T-helper 1 cell (primary cell): Measurements from ENCODE around the gene CLK1.
A peak's percentile ranks its signal among the peaks of the same experiment; 100 is the strongest.
"Not testable (repeated sequence)": the region's sequence is repeated elsewhere in the genome, so short reads cannot be mapped to it uniquely, and the experiment has no call there.

Source experiments
- DNase-seq, 5 donors: peaks; one replicate each; pipeline ENCODE4 v3.0.0-alpha.2; 2012 to 2020

CLK1 gene

DNA sequence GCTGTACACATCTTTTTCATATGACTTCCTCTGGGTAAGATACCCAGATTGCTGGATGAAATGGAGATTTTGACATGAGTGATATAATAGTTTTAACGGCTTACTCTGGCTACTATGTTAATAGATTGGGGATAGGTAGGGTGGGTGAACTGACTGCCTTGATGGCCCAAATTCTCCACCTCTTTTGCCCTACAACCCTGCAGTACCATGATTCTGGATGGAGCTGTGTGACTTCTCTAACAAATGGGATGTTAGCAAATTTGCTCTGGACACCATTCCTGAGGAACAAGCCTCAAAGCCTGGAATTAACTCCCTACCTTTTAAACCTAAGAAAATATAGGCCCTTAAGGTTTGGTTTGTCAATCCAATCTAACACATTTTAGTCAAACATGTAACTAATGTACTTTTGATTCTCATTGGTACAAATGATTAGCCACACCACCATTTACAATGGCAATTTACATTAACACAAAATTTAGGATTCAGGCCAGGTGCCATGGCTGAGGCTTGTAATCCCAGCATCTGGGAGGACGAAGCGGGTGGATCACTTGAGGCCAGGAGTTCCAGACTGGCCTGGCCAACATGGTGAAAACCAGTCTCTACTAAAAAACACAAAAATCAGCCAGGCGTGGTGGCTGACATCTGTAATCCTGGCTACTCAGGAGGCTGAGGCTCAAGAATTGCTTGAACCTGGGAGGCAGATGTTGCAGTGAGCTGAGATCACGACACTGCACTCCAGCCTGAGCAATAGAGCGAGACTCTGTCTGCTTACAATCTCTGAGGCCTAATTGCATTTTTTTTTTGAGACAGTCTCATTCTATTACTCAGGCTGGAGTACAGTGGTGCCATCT, 12.8 kb downstream of the CLK1 start:
- DNase-seq = no peak

DNA sequence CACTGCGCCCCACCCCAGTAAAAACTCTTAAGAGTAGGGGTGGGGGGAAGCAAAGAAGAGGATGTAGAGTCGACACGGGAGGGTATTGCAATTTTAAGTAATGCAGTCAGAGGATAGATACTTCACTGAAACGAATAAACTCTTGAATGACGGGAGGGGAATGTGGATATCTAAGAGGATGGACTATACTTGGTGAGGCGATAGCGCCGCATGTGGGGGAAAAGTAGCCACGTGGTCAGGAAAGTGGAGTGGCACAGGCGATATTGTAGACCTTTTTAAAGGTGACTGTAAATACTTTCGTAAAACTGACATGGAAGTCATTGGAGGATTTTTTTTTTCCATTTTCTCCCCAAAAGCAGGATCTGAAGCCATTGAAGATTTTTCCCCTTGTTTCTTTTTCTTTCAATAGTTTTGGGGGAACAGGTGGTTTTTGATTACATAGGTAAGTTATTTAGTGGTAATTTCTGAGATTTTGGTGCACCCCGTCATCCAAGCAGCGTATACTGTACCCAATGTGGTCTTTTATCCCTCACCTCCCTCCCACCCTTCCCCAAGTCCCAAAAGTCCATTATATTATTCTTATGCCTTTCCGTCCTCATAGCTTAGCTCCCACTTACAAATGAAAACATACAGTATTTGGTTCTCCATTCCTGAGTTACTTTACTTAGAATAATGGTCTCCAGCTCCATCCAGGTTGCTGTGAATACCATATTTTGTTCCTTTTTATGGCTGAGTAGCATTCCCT, 13.8 kb downstream of the CLK1 start:
- DNase-seq = no peak

DNA sequence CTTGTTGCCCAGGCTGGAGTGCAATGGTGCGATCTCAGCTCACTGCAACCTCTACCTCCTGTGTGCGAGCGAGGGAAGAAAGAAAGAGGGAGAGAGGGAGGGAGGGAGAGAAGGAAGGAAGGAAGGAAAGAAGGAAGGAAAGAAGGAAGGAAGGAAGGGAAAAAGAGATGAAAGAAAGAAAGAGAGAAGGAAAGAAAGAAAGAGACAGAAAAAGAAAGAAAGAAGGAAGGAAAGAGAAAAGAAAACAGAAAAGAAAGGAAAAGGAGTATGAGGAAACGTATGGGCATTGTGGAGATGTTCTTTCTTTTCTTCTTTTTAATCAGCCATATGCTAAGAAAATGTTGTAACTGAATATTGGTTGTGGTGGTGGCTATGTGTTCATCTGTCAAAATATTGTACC, 16.5 kb downstream of the CLK1 start:
- DNase-seq = no peak

DNA sequence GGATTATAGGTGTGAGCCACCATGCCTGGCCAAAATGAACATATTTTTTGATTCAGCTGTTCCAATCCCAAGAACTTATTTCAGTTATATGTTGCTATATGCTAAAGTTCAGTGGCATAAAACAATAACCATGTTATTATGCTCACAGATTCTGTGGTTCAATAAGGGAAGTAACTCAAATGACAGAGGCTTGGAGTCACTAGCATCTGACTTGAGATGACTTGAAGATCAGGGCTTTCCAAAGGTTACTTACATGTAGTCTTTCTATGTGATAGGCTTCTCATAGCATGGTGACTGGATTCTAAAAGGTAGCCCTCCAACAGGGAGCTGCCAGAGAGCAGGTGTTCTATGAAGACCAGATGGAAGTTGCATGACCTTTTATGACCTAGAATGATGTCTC, 17.2 kb downstream of the CLK1 start:
- DNase-seq = no peak

DNA sequence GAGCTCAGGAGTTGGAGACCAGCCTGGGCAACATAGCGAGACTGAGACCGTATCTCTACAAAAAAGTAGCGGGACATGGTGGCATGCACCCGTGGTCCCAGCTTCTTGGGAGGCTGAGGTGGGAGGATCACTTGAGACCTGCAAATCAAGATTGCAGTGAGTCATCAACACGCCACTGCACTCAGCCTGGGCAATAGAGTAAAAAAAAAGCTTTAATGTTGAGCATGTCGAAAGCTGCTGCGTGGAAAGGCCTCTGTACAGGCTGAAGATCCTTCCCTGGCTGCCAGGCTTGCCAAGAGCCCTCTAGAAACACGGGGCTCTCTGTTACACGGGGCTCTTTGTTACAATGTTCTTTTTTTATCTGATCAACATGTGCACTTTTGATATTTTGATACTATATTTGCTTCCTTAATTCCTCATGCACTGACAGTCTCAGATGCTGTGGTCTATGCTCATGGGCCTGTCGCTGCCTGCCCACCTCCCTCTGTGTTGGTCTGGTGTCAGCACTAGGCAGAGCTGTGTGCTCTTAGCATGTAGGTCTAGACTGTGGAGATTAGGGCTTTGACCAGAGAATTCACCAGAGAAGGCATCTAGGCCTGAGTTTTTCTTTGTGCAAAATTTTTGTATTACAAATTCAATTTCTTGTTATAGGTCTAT, 18.7 kb downstream of the CLK1 start:
- no peak for DNase-seq

DNA sequence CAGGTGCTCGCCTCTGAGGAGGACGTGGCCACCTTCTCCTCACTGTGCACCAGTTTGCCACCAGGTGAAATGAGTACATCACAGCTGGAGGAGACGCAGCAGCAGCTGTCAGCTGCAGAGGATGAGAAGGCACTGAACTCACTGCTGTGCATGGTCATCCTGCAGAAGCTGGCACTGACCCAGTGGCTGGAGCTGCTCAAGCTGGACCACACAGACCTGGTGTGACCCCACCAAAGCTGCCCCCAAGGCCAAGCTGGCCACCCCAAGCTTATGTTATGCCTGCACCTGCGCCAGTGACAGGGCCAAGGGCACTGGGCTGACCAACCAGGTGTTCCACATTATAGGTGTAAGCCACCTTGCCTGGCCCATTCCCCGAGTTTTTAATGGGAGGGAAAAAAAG, 19.3 kb downstream of the CLK1 start:
- DNase-seq = no peak

DNA sequence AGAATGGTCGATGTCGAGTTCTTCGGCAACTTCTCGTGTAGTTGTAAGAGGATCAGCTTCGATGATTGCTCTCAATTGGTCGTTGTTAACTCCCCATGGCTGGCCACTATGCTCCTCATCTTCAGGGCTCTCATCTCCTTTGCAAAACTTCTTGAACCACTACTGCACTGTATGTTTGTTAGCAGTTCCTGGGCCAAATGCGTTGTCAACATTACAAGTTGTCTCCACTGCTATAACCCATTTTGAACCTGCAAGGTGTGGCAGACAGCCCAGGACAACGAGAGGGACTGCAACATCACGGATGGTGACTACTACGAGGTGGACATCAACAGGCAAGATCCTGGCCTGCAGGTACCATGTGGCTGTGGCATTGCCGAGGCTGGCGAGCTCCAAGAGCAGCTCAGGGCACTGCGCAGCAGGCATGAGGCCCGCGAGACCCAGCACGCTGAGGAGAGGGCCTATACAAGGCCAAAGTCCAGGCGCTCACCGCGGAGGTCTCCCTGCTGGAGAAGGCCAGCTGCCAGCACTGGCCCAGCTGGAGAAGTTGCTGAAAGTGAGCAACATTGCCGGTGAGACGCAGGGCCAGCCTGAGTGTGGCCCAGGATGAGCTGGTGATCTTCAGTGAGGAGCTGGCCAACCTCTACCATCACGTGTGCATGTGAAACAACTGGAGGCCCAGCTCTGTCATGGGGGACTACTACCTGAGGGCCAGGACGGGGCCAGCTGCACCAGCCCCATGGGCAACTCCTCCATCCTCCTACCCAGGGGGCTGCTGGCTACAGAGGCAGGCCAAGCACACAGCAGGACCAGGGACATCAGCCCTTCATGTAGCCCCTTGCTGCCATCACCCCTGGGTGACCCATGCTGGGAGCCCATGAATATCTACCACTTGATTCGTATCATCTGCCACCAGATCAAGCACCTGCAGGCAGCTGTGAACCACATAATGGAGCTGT, 20.2 kb downstream of the CLK1 start:
- no peak for DNase-seq

DNA sequence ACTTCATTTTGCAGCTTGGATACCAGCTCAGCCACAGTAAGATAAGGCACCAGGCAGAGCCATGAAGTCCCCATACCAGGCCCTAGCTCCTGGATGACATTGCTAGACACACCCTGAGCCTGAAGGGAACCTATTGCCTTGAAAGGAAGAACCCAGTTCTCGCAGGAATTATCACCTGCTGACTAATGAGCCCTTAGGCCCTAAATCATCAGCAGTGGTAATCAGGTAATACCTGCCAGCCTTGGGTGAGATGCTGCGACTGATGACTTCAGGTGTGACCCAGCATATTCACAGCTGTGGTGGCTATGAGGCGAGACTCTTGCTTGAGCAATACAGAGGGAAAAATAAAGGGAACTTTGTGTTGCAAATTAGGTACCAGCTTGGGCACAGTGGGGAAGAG, 24.9 kb downstream of the CLK1 start:
- no peak for DNase-seq

DNA sequence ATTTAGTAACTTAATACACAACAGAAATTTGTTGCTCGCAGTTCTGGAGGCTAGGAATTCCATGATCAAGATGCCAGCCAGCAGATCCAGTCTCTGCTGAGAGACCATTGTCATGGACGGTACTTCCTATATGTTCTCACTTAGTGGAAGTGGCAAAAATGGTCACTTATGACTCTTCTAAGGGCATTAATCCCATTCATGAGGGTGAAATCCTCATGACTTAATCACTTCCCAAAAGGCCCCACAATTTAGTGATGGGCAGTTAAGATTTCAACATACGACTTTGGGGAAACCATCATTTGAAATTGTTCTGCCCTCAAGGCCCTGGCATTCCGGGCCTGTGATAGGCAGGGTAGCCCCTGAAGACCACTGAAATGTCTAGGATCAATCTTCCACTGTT, 29.8 kb downstream of the CLK1 start:
- DNase-seq = no peak

DNA sequence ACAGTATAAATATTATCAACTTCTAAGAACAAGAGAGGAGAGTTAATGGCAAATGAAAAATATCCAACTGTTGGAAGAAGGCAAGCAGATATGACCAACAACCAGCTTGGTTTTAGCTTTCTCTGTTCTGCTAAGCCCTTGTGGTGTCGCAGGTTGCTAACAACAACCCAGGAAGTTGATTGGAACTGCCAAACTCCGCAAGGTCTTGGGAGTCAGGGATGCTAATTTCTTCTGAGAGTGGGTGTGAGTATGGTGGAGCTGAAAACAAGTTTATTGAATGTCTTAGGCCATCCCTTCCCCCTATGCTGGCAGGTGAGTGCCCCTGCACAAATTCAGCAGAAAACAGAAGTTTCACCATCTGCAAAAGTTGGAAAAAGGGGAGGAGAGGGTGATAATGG, 35.2 kb downstream of the CLK1 start:
- no peak for DNase-seq

DNA sequence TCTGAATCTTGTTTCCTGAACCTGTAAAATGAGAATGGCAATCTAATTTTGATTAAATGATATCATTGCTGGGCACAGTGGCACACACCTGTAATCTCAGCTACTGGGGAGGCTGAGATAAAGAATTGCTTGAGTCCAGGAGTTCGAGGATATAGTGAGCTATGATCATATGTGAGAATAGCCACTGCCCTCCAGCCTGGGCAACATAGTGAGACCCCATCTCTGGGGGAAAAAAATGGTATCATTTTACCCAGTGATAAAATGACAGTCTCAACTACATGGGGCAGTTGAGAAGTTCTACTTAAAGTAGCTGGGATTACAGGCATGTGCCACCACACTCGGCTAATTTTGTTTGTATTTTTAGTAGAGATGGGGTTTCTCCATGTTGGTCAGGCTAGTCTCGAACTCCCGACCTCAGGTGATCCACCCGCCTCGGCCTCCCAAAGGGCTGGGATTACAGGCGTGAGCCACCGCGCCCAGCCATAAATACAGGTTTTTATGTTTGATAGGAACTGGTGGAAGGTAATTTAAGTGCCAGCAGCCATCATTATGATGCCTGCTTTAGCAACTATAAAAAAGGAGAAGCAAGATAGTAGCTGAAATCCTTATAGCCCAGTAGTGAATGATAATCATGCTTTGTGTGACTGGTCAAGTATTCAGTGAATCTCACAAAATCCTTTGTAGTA, 35.7 kb downstream of the CLK1 start:
- no peak for DNase-seq

DNA sequence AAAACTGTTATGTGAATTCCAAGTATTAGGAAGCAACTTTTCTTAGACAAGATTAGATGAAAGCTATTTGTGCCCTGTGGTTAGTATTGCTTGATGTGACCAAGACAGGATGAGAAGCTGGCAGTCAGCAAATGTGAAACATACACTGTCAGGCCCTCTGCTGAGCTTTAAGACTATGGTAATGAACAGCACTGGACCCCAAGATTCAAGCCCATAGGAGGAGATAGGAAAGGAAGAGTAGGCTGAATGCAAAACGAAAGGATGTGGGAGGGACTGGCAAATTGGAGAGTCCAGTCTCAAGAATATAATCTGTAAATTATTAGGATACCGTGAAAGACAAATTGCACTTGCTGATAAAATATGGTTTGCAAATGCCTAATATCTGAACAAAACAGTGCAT, 36.4 kb downstream of the CLK1 start:
- no peak for DNase-seq

DNA sequence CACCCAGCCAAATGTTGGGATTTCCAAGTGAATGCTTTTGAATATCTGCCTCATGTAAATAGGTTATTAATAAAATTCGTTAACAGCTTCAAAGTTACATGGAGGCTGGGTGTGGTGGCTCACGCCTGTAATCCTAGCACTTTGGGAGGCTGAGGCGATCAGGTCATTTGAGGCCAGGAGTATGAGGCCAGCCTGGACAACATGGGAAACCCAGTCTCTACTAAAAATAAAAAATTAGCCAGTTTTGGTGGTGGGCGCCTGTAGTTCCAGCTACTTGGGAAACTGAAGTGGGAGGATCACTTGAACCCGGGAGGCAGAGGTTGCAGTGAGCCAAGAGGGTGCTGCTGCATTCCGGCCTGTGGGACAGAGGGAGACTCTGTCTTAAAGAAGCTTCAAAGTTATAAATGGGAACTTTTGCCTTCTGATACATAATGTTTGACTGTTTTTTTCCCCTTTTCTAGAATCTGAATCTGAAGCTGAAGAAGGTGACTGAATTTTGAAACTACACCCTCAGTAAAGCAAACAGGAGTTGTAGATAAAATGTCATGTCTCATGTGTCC, 42.7 kb downstream of the CLK1 start:
- no peak for DNase-seq

DNA sequence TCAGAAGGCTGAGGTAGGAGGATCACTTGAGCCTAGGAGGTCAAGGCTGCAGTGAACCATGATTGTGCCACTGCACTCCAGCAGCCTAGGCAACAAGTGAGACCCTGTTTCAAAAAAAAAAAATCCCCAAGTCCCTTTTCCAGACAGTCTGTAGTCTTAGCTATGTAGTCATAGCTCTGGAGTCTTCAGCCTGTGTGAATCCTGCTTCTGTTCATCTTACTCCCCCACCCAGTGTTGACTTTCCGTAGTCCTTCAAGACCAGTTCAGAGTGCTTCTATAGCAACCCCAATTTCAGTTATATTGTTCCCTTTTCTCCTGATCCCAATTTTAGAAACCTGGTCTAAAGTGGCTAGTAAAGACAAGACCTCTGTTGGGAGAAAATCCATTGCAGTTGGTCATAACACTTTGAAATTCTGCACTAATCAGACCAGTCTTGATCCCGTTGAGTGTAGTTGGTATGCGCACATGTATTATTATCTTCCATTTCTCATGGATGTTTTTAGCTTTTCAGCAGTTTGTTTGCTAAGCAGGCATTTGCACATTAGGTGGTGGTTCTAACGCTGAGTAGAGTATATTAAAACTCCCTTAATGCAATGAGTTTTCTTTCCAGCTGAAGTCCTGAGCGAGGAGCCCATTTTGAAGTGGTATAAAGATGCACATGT, 43.8 kb downstream of the CLK1 start:
- DNase-seq = no peak

DNA sequence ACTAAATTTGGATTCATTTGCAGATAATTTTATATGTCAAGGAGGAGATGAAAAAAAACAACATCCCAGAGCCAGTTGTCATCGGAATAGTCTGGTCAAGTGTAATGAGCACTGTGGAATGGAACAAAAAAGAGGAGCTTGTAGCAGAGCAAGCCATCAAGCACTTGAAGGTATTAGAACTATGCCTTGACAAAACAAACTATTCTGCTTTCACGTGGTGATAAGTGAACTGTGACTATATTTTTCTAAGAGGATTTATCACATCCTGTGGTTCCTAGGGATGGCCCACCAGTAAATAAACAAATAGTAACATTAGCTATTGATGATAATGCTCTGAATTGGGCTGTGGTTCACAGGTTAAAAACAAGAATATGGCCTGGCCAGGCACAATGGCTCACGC, 45.7 kb downstream of the CLK1 start:
- not testable (repeated sequence) for DNase-seq

DNA sequence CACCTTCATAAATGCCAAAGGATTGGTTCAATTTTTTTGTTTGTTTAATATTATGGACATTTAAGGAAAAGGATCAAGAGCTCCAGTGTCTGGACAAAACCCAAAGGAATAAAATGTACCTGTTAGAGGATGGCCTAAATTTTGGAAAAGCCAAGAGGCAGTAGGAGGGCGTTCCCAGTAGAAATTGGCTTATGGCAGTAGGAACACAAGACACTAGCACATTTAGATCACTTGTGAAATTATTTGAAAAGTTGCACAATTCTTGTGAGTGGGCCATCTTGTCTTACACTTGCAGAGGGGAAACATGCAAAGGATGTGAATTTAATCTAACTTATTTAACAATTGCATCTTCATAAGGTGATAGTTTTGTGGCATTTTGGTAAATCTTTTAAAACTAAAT, 49.5 kb downstream of the CLK1 start:
- no peak for DNase-seq

DNA sequence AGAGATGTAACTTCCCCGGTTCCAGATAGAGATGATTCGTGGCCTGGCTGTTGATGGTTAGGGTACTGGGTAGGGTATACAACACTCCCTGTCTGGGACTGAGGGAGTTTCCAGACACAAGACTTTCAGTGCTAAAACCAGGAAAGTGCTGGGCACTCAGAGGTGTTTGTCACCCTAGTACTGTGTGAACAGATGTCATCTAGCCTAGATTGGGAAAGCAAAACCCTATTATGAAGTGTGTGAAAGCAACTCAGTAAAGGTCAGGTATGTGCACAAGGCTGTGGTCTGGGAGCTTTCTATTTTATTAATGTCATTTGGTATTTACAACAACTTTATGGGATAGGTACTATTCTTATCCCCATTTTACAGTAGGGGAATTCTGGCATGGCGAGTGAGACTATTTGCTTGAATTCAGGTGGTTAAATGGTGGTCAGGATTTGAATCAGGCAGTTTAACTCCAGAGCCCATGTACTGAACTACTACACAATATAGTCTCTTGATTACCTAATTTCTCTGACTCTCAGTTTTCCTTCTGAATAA, 50.1 kb downstream of the CLK1 start:
- DNase-seq = peak in 1 of 5 donors; percentile 10

DNA sequence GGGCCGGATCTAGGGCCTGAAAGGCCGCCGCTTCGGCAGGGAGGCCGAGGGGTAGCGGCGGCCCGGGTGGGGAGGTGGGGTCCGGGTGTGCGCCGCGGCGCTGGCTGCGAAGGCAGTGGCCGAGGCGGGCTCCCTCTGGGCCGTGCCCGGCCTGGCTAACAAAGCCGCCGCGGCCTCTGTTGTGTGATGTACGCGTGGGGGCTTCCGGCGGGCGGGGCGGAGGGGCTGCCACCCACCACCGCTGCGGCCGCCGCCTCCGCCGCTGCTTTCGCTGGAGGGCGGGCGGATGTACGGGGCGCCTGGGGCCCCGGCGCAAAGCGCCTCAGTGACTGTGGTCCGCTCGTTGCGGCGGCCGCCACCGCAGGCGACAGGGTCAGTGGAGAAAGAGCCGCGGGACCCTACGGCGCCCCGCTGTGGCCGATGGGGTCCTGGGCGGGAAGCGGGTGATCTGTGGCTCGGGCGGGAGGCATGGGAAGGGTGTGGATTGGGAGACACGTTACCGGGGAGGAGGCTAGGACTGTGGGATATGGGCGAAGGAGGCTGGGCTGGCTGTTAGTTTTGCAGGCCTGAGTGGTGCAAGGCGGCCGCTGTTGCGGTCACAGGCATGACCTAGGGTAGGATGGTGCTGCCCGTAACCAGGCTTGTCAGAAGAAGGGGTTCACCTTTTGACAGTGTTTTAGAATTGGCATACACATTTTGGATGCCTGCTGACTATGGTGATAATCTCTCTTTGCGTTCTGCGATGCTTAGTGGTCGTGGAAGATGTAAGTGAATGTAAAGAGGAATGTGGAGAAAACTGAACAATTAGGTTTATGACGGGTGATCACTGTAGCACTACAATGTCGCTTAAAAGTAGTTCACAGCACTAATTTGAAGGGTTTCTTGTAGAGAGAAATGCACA, 52.1 kb downstream of the CLK1 start:
- peak; percentile 37 to 66 (median 40) for DNase-seq

DNA sequence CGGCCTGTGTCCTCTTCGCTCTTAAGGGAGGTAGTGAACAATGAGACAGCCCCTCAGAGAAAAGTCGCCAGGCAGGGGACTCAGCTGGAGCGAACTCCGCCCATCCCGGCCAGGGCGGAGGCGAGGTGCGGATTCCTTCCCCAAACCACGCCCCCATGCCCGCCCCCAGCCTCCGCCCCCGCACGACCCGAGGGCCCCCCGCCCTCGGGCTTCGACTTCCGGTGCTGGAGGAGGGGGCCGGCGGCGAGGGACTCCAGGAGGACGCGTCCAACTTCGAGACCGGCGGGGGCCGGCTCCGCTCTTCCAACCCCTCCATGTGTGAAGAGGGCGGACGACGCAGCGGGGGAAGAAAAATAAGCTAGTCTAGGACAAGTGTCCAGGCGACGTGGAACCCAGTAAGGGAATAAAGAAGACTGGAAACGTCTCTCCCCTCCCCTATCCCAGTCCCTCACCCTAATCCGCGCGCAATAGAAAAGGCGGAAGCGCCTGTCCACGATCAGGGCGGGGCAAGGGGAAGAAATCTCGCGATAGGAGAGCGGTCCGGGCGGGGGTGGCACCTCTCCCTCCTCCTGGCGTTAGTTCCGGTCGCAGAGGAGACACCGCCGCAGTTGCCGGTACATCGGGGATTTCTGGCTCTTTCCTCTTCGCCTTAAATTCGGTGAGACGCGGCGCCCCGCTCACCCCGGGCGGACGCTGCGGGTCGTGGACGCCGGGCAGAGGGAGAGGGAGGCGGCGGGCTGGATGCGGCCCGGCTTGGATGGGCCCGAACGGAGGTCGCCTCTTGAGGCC, 52.9 kb downstream of the CLK1 start, which contains the start of gene BZW1:
Gene BZW1, plus strand, starts transcription at position 578 of the 789 bp plus-strand sequence. CDS start 1,308 bp downstream, outside the sequence.
- DNase-seq = peak; percentile 94 to 97 (median 96)
